Stimulated activated CD4-positive, alpha-beta T cell treated with anti-CD3 and anti-CD28 coated beads, Interleukin-4, amount 100 ng/mL, for 4 hours (primary cell): ENCODE measurements around the gene B4GALNT3.
"Not testable (repeated sequence)": the region's sequence is repeated elsewhere in the genome, so short reads cannot be mapped to it uniquely, and the experiment has no call there.

Experiments used
- DNase-seq, 2 experiments: peaks; one replicate each; pipeline ENCODE4 v3.0.0-alpha.2; 2020

B4GALNT3 gene

DNA sequence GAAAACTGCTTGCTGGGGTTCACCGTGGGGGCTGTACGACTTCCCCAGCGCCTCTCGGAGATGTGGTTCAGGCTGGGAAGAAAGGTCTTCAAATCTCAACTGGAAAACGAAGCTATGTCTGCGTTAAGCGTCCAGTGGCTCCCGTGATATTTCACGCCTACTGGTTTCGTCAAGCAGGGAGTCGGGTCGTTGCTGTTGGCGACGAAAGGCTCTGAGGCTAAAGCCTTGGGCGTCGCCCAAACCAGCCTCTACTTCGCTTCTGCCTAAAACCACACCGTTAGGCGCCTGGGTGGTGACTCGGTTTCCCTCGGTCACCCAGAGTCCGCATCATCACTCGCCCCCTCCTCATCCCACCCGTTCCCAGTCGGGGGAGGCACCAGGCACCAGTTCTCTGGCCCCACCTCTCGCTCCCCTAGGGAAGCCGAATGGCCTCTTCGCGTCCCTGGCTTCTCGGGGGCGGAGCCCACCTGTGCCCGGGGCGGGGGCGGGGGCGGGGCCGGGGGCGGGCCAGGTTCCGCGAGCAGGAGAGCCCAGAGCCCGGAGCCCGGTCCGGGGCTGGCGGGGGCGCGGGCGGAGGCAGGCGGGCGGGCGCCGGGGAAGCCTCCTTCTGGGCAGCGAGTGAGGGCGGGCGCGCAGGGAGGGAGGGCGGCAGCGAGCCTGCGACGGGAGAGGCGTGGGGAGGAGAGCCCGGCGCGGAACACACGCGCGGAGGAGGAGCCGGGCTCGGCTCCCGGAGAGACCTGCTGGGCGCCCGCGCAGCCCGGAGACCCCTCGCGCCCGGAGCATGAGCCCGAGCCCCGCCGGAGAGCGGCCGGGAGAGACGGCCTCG is at the start of gene B4GALNT3:
Gene B4GALNT3 (plus strand): TSS at position 510 of the 829 bp plus-strand sequence. CDS start 438 bp downstream, outside the sequence.
- peak; percentile 35 to 39 for DNase-seq

DNA sequence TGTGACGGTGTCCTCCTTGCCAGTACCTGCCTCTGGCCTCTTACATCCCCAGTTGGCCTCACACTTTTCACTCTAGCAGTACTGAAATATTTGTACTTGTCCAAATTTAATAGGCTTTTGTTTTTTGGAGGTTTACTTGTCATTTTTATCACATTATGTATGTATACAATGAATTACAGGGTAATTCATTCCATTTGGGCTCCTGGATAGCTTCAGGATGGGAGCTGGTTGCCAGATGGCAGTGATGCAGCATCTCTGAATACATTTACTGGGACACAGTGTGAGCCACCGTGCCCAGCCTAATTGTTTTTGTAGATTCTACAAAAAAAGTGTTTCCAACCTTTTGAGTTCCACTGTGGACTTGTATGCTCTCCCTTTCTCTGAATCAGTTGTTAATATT is 44.9 kb upstream of the B4GALNT3 start:
- no peak for DNase-seq

DNA sequence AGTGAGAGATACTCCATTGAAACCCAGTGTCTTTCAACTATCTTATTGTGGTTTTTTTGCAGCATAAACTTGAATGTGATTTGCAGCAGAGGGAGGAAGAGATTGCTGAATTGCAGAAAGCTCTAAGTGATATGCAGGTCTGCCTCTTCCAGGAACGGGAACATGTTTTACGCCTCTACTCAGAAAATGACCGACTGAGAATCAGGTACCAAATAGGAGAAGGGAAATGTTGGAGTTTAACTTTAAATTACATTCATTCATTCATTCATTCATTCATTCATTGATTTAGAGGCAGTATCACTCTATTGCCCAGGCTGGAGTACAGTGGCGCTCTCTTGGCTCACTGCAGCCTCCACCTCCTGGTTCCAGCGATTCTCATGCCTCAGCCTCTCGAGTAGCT is 41.3 kb upstream of the B4GALNT3 start:
- no peak for DNase-seq

DNA sequence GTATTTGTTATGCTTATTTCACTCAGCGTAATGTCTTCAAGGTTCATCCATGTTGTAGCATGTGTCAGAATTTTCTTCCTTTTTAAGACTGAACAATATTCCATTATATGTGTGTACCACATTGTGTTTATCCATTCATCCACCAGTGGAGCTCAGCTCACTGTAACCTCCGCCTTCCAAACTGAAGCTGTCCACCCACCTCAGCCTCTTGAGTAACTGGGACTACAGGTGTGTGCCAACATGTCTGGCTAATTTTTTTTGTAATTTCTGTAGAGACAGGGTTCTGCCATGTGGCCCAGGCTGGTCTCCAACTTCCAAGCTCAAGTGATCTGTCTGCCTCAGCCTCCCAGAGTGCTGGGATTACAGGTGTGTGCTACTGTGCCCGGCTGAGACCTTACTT is 37.2 kb upstream of the B4GALNT3 start:
- no peak for DNase-seq

- not testable (repeated sequence) for DNase-seq
Measured at GRCh38 chr12:435737-436136, 24.0 kb upstream of the B4GALNT3 start.

GRCh38 chr12:442235-442884 is 17.4 kb upstream of the B4GALNT3 start:
- peak in 1 of 2 experiments; percentile 18 for DNase-seq

DNA sequence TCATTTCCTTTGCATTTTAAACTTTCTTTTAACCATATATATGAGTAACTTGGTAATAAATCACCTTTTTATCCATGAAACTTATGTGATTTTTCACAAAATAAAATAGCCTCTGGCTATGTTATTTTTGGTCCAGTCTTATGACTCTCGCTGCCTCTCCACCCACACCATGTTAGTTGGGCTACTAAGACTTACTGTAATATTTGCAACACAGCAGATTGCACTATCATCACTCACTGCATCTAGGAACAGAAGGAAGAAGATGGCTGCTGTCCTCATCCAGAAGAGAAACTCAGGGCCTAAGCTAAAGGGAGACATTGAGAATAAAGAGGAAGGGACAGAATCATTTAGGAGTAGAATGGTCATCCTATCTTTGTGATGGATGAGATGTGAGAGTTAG is 12.6 kb upstream of the B4GALNT3 start:
- DNase-seq, result no peak

DNA sequence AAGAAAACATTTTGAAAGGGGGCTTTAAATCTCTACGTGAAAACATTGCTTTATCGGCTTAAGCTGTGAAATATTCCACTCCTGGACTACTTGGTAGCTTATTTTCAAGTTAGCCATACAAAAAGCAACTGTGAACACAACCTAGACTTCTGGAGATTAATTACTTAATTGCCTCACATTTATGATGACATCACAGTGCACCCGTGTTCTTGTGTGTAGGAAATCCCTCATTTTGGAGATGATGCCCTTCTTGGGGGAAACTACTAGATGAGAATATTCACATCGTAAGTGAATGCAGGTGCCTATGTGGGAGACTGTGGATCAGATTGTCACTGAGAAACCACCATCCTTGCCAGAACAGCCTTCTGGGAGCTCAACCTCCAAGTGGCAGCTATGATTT is 10.5 kb upstream of the B4GALNT3 start:
- no peak for DNase-seq

DNA sequence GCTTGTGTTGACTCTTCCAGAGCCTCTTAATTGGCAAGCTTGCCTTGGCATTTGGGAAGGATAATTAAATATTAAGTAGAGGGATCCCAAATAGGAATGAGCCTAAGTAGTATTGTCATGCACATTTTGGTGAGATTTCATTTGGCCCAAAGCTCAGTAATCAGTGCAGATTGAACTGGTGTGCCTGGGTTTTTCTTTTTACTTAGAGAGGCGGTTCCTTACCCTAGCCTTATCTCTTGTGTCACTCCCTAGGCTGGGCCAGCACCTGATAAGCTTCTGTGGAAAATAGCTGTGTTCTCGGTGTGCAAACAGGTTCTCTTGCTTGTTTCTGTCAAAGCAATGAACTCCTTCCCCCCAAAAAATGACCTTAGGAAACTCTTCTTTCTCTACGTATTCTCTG is 9.3 kb upstream of the B4GALNT3 start:
- DNase-seq, result no peak

- peak; percentile 15 to 40 for DNase-seq
Measured at GRCh38 chr12:452667-453210, 7.0 kb upstream of the B4GALNT3 start.

GRCh38 chr12:454833-455232 is 4.9 kb upstream of the B4GALNT3 start:
- no peak for DNase-seq

DNA sequence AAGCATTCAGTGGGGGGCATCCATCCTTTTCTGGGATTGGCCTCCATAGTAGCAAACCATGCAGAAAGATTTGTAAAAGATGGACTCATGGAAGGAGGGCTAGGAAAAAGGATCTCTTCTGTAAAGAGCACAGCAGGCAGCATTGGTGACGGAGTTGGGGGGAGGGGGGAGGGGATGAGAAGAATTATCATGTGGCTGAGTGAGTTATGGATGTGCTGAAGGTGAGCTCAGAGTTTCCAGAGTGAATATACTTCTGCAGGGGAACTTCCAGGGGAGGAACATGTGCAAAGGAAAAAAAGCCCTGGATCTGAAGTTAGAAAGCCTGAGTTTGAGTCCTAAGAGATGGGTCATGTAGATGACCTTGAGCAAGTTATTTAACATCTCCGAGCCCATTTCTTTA is 3.9 kb upstream of the B4GALNT3 start:
- DNase-seq, result no peak

GRCh38 chr12:457676-458075 is 2.1 kb upstream of the B4GALNT3 start:
- DNase-seq, result no peak

DNA sequence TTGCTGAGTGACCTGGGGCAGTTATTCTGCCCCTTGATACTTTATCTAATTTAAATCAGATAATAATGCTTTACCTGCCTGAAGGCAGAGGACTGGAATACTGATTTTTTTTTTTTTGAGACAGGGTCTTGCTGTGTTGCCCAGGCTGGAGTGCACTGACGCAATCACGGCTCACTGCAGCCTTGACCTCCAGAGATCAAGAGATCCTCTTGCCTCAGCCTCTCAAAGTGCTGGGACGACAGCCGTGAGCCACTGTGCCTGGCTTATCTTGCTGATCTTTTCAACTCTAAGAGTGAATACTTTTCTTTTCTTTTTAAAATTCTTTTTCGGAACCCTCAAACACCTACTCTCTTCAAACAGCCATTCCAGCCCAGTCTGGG is 699 bp upstream of the B4GALNT3 start:
- no peak for DNase-seq

DNA sequence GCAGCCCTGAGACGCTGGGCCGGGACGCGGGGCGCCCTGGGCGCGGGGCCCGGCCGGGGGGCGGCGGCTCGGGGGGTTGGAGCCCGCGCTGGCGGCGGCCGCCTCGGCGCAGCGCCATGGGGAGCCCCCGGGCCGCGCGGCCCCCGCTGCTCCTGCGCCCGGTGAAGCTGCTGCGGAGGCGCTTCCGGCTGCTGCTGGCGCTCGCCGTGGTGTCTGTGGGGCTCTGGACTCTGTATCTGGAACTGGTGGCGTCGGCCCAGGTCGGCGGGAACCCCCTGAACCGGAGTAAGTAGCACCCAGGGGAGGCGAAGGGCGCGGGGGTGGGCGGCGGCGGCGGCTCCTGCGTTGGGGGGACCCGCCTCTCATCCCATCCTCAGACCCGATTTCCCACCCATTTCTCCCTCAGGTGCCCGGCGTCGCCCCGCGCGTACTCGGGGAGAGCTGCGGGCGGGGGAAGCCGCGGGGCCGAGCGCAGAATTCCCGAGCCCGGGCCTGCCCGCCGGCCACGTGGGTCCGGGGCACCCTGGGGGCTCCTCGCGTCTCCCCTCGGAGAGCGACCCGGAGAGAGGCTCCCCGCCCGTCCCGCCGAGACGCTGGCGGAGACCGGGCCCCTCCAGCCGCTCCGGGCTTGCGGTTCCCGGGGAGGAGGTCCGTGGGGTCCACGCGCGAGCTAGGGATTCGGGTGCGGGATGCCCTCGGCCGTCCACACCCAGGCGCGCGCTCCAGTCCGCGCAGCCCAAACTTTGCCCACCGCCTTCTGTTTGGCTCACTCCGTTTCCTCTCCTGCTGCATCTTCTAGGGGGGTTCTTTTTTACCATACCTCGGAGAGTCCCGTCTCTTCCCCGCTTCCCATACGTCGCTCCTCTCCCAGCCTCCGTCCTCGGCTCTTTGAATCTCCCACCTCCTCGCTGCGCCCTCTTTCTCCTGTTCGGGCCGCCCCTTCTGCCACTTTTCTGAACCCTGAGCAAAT is 807 bp downstream of the B4GALNT3 start:
- peak; percentile 15 to 35 for DNase-seq

- no peak for DNase-seq
Measured at GRCh38 chr12:461425-461824, 1.7 kb downstream of the B4GALNT3 start.

GRCh38 chr12:462936-463705 is 3.4 kb downstream of the B4GALNT3 start:
- no peak for DNase-seq

- DNase-seq, result no peak
Measured at GRCh38 chr12:464484-465267, 4.9 kb downstream of the B4GALNT3 start.

DNA sequence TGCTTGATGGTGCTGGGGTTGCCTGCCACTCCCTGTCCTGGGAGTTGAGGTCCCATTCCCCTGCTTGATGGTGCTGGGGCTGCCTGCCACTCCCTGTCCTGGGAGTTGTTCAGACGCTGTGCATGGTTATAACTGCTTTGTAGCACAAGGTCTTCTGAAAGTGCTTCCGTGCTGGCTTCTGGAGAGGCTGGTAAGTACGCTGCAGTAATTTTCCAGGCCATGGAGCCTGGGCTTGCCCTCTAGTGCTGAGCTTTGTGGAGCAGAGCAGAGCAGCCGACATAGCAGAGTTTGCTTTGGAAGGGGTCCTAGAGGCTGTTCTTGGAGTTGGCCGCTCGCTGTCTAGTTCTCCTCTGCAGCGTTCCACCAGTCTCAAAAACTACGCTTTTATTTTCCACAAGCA is 6.3 kb downstream of the B4GALNT3 start:
- no peak for DNase-seq

GRCh38 chr12:466762-467161 is 7.0 kb downstream of the B4GALNT3 start:
- DNase-seq, result no peak

DNA sequence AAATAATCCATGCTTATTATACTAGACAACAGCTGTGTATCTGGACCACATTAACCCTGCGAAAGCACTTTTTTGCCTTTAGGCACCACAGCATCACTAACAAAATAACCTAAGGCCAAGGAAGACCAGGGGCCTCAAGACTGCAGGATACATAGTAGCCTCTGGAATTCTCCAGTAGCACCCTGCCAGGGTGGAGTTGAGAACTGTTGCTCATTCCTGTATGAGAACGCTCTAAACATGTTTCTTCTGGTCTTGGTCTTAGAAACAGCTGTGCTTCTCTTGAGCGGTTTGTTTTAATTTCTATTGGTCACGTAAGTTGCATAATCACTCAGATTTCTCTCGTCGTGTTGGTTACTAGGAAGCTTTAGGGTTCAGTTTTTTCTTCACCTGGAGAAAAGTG is 7.9 kb downstream of the B4GALNT3 start:
- DNase-seq, result no peak
